ENCODE results near the gene ERBB4.

GRCh38 chr2:211361383-211361782 is 1177.2 kb downstream of the ERBB4 start:
- no peak for TF ChIP-seq POLR2A (IDR thresholded peaks at IDR 0.05)
- TF ChIP-seq, protein P1, sequence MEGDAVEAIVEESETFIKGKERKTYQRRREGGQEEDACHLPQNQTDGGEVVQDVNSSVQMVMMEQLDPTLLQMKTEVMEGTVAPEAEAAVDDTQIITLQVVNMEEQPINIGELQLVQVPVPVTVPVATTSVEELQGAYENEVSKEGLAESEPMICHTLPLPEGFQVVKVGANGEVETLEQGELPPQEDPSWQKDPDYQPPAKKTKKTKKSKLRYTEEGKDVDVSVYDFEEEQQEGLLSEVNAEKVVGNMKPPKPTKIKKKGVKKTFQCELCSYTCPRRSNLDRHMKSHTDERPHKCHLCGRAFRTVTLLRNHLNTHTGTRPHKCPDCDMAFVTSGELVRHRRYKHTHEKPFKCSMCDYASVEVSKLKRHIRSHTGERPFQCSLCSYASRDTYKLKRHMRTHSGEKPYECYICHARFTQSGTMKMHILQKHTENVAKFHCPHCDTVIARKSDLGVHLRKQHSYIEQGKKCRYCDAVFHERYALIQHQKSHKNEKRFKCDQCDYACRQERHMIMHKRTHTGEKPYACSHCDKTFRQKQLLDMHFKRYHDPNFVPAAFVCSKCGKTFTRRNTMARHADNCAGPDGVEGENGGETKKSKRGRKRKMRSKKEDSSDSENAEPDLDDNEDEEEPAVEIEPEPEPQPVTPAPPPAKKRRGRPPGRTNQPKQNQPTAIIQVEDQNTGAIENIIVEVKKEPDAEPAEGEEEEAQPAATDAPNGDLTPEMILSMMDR (IDR thresholded peaks at IDR 0.05): no peak

All from Peyer's patch (tissue), 4 donors.